MM.1S (cell line): ENCODE data around the gene LDLRAD4.

Experiments
- CTCF ChIP-seq: fragments of 300-600 bp; sonication (generic); IDR thresholded peaks from 2 replicates; pipeline ENCODE4 v1.5.1; 2016; ENCODE audit warnings: antibody characterized with exemption, low read length, mixed read lengths
- EZH2 ChIP-seq: fragments of 300-600 bp; sonication (generic); optimal IDR thresholded peaks from 2 replicates; pipeline ENCODE3; 2017; ENCODE audit warnings: low read depth, mild to moderate bottlenecking, antibody characterized with exemption, low read length, mixed read lengths

GRCh38 chr18:13453714-13454113, 235.2 kb downstream of the LDLRAD4 start:
- TF ChIP-seq CTCF (no peak), EZH2 (no peak)
